ENCODE data around the gene SLC38A3.

The SLC38A3 gene

GRCh38 chr3:50269977-50270413 is 64.9 kb downstream of the SLC38A3 start:
- no peak for DNase-seq

DNA sequence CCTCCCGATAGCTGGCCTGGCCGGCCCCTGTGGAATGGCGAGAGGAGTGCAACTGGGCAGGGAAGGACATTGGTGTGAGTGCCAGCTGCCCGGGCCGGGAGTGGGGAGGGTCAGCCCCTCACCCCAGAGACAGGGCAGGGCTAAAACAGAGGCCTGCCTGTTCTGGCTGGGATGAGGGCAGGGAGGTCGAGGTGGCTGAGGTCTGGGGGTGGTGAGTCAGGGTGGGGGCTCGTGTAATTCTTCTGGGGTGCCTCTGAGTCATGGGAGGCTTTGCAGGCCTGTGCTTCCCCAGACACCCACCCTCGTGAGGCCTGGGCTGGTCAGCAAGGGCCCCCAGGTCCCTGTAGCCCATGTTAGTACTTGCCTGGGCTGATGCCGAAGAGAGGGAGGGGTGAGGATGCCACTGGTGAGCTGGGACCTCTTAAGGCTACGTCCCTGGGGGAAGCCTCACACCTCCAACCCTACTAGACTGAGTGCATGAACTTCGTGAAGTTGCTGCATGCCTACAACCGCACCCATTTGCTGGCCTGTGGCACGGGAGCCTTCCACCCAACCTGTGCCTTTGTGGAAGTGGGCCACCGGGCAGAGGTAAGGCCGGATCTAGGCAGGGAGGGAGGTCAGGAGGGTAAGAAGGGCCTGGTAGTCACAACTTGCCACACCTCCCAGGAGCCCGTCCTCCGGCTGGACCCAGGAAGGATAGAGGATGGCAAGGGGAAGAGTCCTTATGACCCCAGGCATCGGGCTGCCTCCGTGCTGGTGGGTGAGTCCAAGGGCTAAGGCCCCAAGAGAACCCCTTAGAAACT is 65.6 kb downstream of the SLC38A3 start:
- no peak for DNase-seq

Data from NCI-H526 (cell line).